IMR-90 (cell line): Measurements from ENCODE around the gene BAG1. TPM values are rescaled to one million over a fixed set of nuclear protein-coding genes. Genes with fewer than 3 reads are reported as not detected.

Experiments
- ATAC-seq: fragments of 200-7000 bp; cut with Tn5 transposase; 2 replicates; pipeline ENCODE4 v1.9.1; 2020; ENCODE audit warnings: low read depth, mild to moderate bottlenecking, moderate library complexity
- BruUV-seq: library from RNA; stranded (reverse); fragments of 400-500 nt; replicated peaks from 2 replicates; lab custom pipeline; 2021; lab: Mats Ljungman, UMichigan
- CTCF ChIA-PET: fragments of 300-600 bp; formaldehyde crosslinking; extraction: SDS; loops from one replicate; lab custom pipeline; 2021; ENCODE audit warnings: antibody characterized with exemption; lab: Yijun Ruan, JAX
- POLR2A ChIA-PET: fragments of 300-600 bp; sonication (Branson Sonifier 250); formaldehyde crosslinking; loops from one replicate; lab custom pipeline; 2022; ENCODE audit warnings: antibody characterized with exemption; ENCODE audit not compliant: unreplicated experiment; lab: Charles Lee
- DNase-seq: peaks from one replicate; pipeline ENCODE4 v3.0.0; 2013
- H2AFZ ChIP-seq: replicated peaks from 2 replicates; pipeline ENCODE3; 2013; ENCODE audit warnings: low read length, mild to moderate bottlenecking; ENCODE audit not compliant: poor library complexity
- H2AK5ac ChIP-seq: 2 replicates; pipeline ENCODE4 v1.6.1; 2013; ENCODE audit warnings: low read depth, low read length, inconsistent platforms
- H2AK9ac ChIP-seq: replicated peaks from 2 replicates; pipeline ENCODE3; 2013; ENCODE audit warnings: mild to moderate bottlenecking, low read depth, low read length, moderate library complexity; ENCODE audit not compliant: poor library complexity
- H2BK120ac ChIP-seq: 2 replicates; pipeline ENCODE4 v1.6.1; 2013; ENCODE audit warnings: low read depth, low read length, inconsistent platforms
- H2BK15ac ChIP-seq: 3 replicates; pipeline ENCODE4 v1.6.1; 2013; ENCODE audit warnings: low read depth, low read length, inconsistent platforms
- H2BK20ac ChIP-seq: 2 replicates; pipeline ENCODE4 v1.6.1; 2013; ENCODE audit warnings: low read depth, mild to moderate bottlenecking, inconsistent platforms, low read length, moderate library complexity
- H2BK5ac ChIP-seq: 2 replicates; pipeline ENCODE4 v1.6.1; 2013; ENCODE audit warnings: mild to moderate bottlenecking, low read depth, low read length, inconsistent platforms; ENCODE audit not compliant: poor library complexity, severe bottlenecking
- H3K14ac ChIP-seq: replicated peaks from 2 replicates; pipeline ENCODE4 v1.6.1; 2013; ENCODE audit warnings: low read depth, low read length, inconsistent platforms
- H3K18ac ChIP-seq: 2 replicates; pipeline ENCODE4 v1.6.1; 2013; ENCODE audit warnings: low read depth, low read length, control low read depth
- H3K23ac ChIP-seq: 2 replicates; pipeline ENCODE4 v1.6.1; 2013; ENCODE audit warnings: low read depth, low read length, inconsistent platforms
- H3K27ac ChIP-seq: 2 replicates; pipeline ENCODE4 v1.5.1; 2013; ENCODE audit warnings: mild to moderate bottlenecking, control low read depth, low read length; ENCODE audit not compliant: insufficient read depth
- H3K27me3 ChIP-seq: 2 replicates; pipeline ENCODE4 v1.6.1; 2013; ENCODE audit warnings: low read length; ENCODE audit not compliant: control insufficient read depth, insufficient read depth
- H3K36me3 ChIP-seq: 2 replicates; pipeline ENCODE4 v1.6.1; 2013; ENCODE audit warnings: low read length, mixed read lengths; ENCODE audit not compliant: control insufficient read depth, insufficient read depth
- H3K4ac ChIP-seq: 2 replicates; pipeline ENCODE4 v1.6.1; 2013; ENCODE audit warnings: low read depth, low read length, inconsistent platforms
- H3K4me1 ChIP-seq: 2 replicates; pipeline ENCODE4 v1.6.1; 2013; ENCODE audit warnings: low read length, mixed read lengths; ENCODE audit not compliant: control insufficient read depth, insufficient read depth
- H3K4me2 ChIP-seq: 2 replicates; pipeline ENCODE4 v1.6.1; 2013; ENCODE audit warnings: low read depth, mild to moderate bottlenecking, control low read depth, low read length, moderate library complexity
- H3K4me3 ChIP-seq: 2 replicates; pipeline ENCODE4 v1.5.1; 2013; ENCODE audit warnings: low read depth, mild to moderate bottlenecking, control low read depth, low read length, moderate library complexity; ENCODE audit not compliant: insufficient read depth
- H3K56ac ChIP-seq: 2 replicates; pipeline ENCODE4 v1.6.1; 2013; ENCODE audit warnings: low read length, inconsistent platforms; ENCODE audit not compliant: insufficient read depth; ENCODE audit errors: extremely low read depth
- H3K79me1 ChIP-seq, 2 experiments: 2 replicates each; pipeline ENCODE4 v1.6.1; 2013; ENCODE audit warnings: low read length in 2 of 2, inconsistent platforms in 1 of 2, low read depth in 1 of 2
- H3K9ac ChIP-seq: 2 replicates; pipeline ENCODE4 v1.6.1; 2013; ENCODE audit warnings: low read depth, low read length, control low read depth
- H3K9me1 ChIP-seq: 2 replicates; pipeline ENCODE4 v1.6.1; 2013; ENCODE audit warnings: low read length, inconsistent platforms; ENCODE audit not compliant: insufficient read depth
- H3K9me3 ChIP-seq: 2 replicates; pipeline ENCODE4 v1.6.1; 2013; ENCODE audit warnings: low read length; ENCODE audit not compliant: control insufficient read depth, insufficient read depth
- H4K20me1 ChIP-seq: 2 replicates; pipeline ENCODE4 v1.6.1; 2013; ENCODE audit warnings: low read length, inconsistent platforms; ENCODE audit not compliant: insufficient read depth
- H4K5ac ChIP-seq: 2 replicates; pipeline ENCODE4 v1.6.1; 2013; ENCODE audit warnings: mild to moderate bottlenecking, low read depth, low read length, control low read depth
- H4K8ac ChIP-seq, 2 experiments: 2 replicates each; pipeline ENCODE4 v1.6.1; 2013; ENCODE audit warnings: low read depth in 2 of 2, low read length in 2 of 2, control low read depth in 1 of 2, inconsistent platforms in 1 of 2
- H4K91ac ChIP-seq: 2 replicates; pipeline ENCODE4 v1.6.1; 2013; ENCODE audit warnings: low read depth, low read length, inconsistent platforms; ENCODE audit not compliant: insufficient read depth
- BHLHE40 ChIP-seq: fragments of 150-350 bp; IDR thresholded peaks from 2 replicates; pipeline ENCODE4 v1.6.1; 2016; ENCODE audit warnings: mild to moderate bottlenecking, low read depth, low read length
- CEBPB ChIP-seq: IDR thresholded peaks from 2 replicates; pipeline ENCODE4 v1.6.1; 2012; ENCODE audit warnings: low read depth, low read length, improper control_type of control experiment
- CHD1 ChIP-seq: IDR thresholded peaks from 2 replicates; pipeline ENCODE4 v1.6.1; 2012; ENCODE audit warnings: low read depth, low read length, improper control_type of control experiment
- CTCF ChIP-seq: conservative IDR thresholded peaks from 2 replicates; pipeline ENCODE4 v1.5.1; 2012; ENCODE audit warnings: mild to moderate bottlenecking, low read depth, low read length, improper control_type of control experiment
- ELK1 ChIP-seq: fragments of 150-350 bp; IDR thresholded peaks from 2 replicates; pipeline ENCODE4 v1.6.1; 2016; ENCODE audit warnings: low read depth, mild to moderate bottlenecking, low read length, moderate library complexity, borderline replicate concordance
- FOS ChIP-seq: fragments of 150-350 bp; IDR thresholded peaks from 2 replicates; pipeline ENCODE4 v1.6.1; 2016; ENCODE audit warnings: low read depth, low read length
- MAFK ChIP-seq: IDR thresholded peaks from 2 replicates; pipeline ENCODE4 v1.6.1; 2012; ENCODE audit warnings: low read depth, low read length, improper control_type of control experiment
- MAZ ChIP-seq: IDR thresholded peaks from 2 replicates; pipeline ENCODE4 v1.6.1; 2012; ENCODE audit warnings: low read depth, mild to moderate bottlenecking, low read length, improper control_type of control experiment, moderate library complexity, borderline replicate concordance
- MXI1 ChIP-seq: IDR thresholded peaks from 2 replicates; pipeline ENCODE4 v1.6.1; 2012; ENCODE audit warnings: low read depth, mild to moderate bottlenecking, low read length, moderate library complexity, borderline replicate concordance
- NFE2L2 ChIP-seq: fragments of 150-350 bp; IDR thresholded peaks from 2 replicates; pipeline ENCODE4 v1.6.1; 2016; ENCODE audit warnings: low read depth, mild to moderate bottlenecking, low read length
- POLR2A ChIP-seq: IDR thresholded peaks from 2 replicates; pipeline ENCODE4 v1.6.1; 2012; ENCODE audit warnings: mild to moderate bottlenecking, low read depth, low read length
- RAD21 ChIP-seq: IDR thresholded peaks from 2 replicates; pipeline ENCODE4 v1.6.1; 2012; ENCODE audit warnings: low read length, improper control_type of control experiment
- RCOR1 ChIP-seq: IDR thresholded peaks from 2 replicates; pipeline ENCODE4 v1.6.1; 2012; ENCODE audit warnings: mild to moderate bottlenecking, low read length, improper control_type of control experiment; ENCODE audit not compliant: insufficient replicate concordance
- RFX5 ChIP-seq: IDR thresholded peaks from 2 replicates; pipeline ENCODE4 v1.8.0; 2012; ENCODE audit warnings: low read depth, mild to moderate bottlenecking, low read length, moderate library complexity
- WGBS, 2 experiments: methylation state at CpG; one replicate each; pipeline versions ENCODE4 v1.1.5 to v1.1.7; 2013; ENCODE audit warnings: missing lambda C conversion rate in 2 of 2; ENCODE audit not compliant: insufficient read length in 1 of 2; ENCODE audit errors: extremely low coverage in 2 of 2; 5-methylcytosine and 5-hydroxymethylcytosine counted together
- dilution Hi-C: fragments of 300-500 bp; cut with HindIII; formaldehyde crosslinking; loops from one replicate; pipeline ENCODE4 v1.14.3; 2018; ENCODE audit warnings: low sequenced_read_pairs; ENCODE audit not compliant: unreplicated experiment
- in situ Hi-C: fragments of 300-500 bp; cut with MboI; formaldehyde crosslinking; loops from 3 replicates; pipeline ENCODE4 v1.14.3; 2019; ENCODE audit warnings: low sequenced_read_pairs, inconsistent platforms, mixed read lengths
- intact Hi-C: fragments of 100-400 bp; cut with micrococcal nuclease; formaldehyde crosslinking; loops from 2 replicates; pipeline ENCODE4 v1.10.0; 2022
- polyA plus RNA-seq, 3 experiments: library from polyadenylated mRNA; depleted of rRNA; stranded (reverse); fragments of >200 nt; gene quantifications; 2 replicates each; pipeline ENCODE4 v1.2.3, GENCODE V29; 2012; ENCODE audit warnings: low replicate concordance in 1 of 3
- total RNA-seq: library from RNA; depleted of rRNA; stranded (reverse); fragments of >200 nt; gene quantifications from 2 replicates; pipeline ENCODE4 v1.2.3, GENCODE V29; 2012
- TF ChIP-seq, protein P1 (sequence below): fragments of 150-350 bp; IDR thresholded peaks from 2 replicates; pipeline ENCODE4 v1.6.1; 2017; ENCODE audit warnings: mild to moderate bottlenecking, antibody characterized with exemption, low read length, low read depth

BAG1 gene
- total and polyA plus RNA-seq, 2 of the 4 experiments (the other 2 are of a cell fraction) = 4.5 to 20.9 TPM

DNA sequence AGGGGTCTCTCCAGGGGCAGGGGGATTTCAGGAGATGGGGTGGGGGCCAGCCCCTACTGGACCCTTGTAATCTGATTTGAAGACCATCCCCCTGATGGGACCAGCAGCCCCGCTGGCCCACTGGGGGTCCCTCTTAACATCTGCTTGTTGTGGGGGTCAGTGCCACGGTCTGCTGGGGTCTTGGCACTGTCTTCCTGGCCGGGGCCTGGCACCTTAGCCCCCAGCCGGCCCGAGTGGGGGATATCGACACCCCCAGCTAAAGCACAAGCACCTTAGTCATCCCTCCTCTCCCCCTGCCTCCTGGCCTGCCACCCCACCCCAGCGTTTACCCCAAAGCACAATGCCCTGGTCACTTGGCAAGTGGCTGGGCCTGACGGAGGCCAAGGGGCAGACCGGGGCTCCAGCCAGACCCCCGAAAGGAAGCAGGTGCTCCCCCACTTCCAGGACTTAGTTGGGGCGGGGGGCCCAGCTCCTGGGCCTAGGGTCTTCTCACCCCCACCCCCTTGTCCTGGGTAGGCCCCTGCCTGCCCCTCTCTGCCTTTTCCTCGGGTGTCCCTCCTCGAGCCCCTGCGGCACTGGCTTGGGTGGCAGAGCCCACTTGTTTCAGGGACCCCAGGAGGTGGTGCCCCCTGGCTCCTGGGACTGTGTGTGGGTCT is 24.4 kb upstream of the BAG1 start:
- Histone ChIP-seq H3K56ac (no peak overlapping the region), H3K36me3 (peaks cover 3% of the 10 kb centered on the region; the same call in 1 of the 2 replicates)
- BruUV-seq = no TSS peak

More for the DNA sequence above, 24.4 kb upstream of the BAG1 start:
- no peak overlapping the region for H4K91ac ChIP-seq
- ATAC-seq (no peak), DNase-seq (no peak)
- no peaks in the 10 kb centered on the region for H4K20me1 ChIP-seq
- H2BK120ac ChIP-seq = no peak overlapping the region
- H2AFZ ChIP-seq = no peak overlapping the region
- 82% methylated on average over 5 of the region's 14 CpGs; no CpG with 5 or more reads in 1 of the 2 experiments for WGBS, 2 experiments
- H2AK5ac ChIP-seq = peak overlapping the region; percentile 90; the same call in 1 of the 2 replicates
- no peak overlapping the region for H2BK15ac ChIP-seq
- peak overlapping the region; percentile 19 for H3K4ac ChIP-seq
- no peak overlapping the region for H3K4me3 ChIP-seq
- CTCF ChIA-PET = no interaction called here
- no peak overlapping the region for H2BK20ac ChIP-seq
- no peaks in the 10 kb centered on the region for H3K9me1 ChIP-seq
- no peaks in the 10 kb centered on the region for H3K9me3 ChIP-seq
- H3K4me1 ChIP-seq = peaks cover 4% of the 10 kb centered on the region; the same call in 1 of the 2 replicates
- peaks cover 17 to 35% of the 10 kb centered on the region in 2 experiments for H3K79me1 ChIP-seq
- no peak overlapping the region; the same call in 1 of the 2 replicates for H4K5ac ChIP-seq
- H3K14ac ChIP-seq = no peak overlapping the region
- H2AK9ac ChIP-seq = peak overlapping the region; percentile 57
- H3K18ac ChIP-seq = no peak overlapping the region
- no peak overlapping the region for H3K23ac ChIP-seq
- in situ Hi-C loops (no loop called here), intact Hi-C loops (loop anchor here (5.0 kb wide), 1 partner anchor 228 kb away; no protein-coding TSS in a partner anchor), dilution Hi-C loops (loop anchor here (25.0 kb wide), 1 partner anchor 173 kb away; the partner anchor contains the start of gene NOL6)
- 0 out of 2 replicates have a peak overlapping the region, but pooled peaks have one; percentile 47 for H3K9ac ChIP-seq
- POLR2A ChIA-PET = no interaction called here
- peak overlapping the region; percentile 75 to 100; a peak in 2 of 4 replicates for H4K8ac ChIP-seq
- peak overlapping the region; percentile 84; the same call in 1 of the 2 replicates for H3K27ac ChIP-seq
- no peaks in the 10 kb centered on the region for H3K27me3 ChIP-seq
- no peak for TF ChIP-seq RFX5
- no peak for TF ChIP-seq RCOR1
- no peak for TF ChIP-seq CHD1
- no peak for TF ChIP-seq MAFK
- TF ChIP-seq RAD21 = no peak
- TF ChIP-seq CEBPB = no peak
- no peak for TF ChIP-seq CTCF
- TF ChIP-seq NFE2L2 = no peak
- TF ChIP-seq FOS = no peak
- TF ChIP-seq BHLHE40 = no peak
- TF ChIP-seq, protein P1, sequence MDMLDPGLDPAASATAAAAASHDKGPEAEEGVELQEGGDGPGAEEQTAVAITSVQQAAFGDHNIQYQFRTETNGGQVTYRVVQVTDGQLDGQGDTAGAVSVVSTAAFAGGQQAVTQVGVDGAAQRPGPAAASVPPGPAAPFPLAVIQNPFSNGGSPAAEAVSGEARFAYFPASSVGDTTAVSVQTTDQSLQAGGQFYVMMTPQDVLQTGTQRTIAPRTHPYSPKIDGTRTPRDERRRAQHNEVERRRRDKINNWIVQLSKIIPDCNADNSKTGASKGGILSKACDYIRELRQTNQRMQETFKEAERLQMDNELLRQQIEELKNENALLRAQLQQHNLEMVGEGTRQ = no peak
- no peak for TF ChIP-seq MAZ
- no peak for TF ChIP-seq ELK1
- TF ChIP-seq MXI1 = no peak
- TF ChIP-seq POLR2A = no peak
- peak overlapping the region; percentile 99 for H2BK5ac ChIP-seq
- no peak overlapping the region for H3K4me2 ChIP-seq
